Neuron (in vitro differentiated cells): ENCODE measurements around the gene NVL.

Source experiments
- H2AFZ ChIP-seq: one replicate; pipeline ENCODE4 v1.6.1; 2013; ENCODE audit warnings: low read depth, mild to moderate bottlenecking, inconsistent platforms, low read length, moderate library complexity
- H3K27me3 ChIP-seq: one replicate; pipeline ENCODE4 v1.6.1; 2013; ENCODE audit warnings: low read length; ENCODE audit not compliant: insufficient read depth
- H3K36me3 ChIP-seq: one replicate; pipeline ENCODE4 v1.6.1; 2013; ENCODE audit warnings: low read length; ENCODE audit not compliant: insufficient read depth
- H3K4me1 ChIP-seq: one replicate; pipeline ENCODE4 v1.6.1; 2013; ENCODE audit warnings: low read length; ENCODE audit not compliant: insufficient read depth
- H3K4me3 ChIP-seq: 2 replicates; pipeline ENCODE4 v1.5.1; 2013; ENCODE audit warnings: mild to moderate bottlenecking, low read length, moderate library complexity
- H3K9me3 ChIP-seq: one replicate; pipeline ENCODE4 v1.6.1; 2013; ENCODE audit warnings: low read length

NVL gene

DNA sequence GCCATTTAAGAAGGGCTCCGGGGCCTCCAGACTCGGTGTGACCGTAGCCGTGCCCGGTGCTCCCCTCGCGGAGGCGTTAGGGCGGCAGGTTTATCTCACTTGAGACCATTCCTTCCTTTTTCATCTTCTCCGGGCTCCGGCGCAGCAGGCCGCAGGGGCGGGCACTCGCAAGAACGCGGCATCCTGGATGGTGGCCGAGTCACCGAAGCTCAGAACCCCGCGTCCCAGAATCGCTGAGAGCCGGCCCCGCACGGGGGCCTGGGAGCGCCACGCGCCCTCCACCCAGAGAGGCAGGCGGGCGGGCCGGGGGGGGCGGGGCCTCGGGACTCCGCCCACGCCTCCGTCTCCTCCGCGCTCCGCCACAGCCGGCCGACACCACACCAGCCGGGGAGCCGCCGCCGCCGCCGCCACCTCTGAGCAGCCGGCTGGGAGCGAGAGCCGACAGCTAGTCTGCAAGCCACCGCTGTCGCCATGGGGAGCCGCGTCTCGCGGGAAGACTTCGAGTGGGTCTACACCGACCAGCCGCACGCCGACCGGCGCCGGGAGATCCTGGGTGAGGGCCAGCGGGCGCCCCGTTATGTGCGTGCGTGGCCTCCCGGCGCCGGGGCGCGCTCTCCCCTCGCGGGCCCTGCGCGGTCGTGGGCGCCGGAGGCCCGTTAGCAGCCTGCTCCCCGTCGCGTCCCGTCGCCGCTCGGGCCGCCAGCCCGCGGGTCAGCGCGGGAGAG, 146.9 kb downstream of the NVL start, which contains the start of gene DEGS1:
Gene DEGS1 (plus strand): TSS at position 375 of the 725 bp plus-strand sequence. CDS start 97 bp downstream, at position 472.
- Histone ChIP-seq H3K9me3 (peaks cover 2% of the 10 kb centered on the region), H3K27me3 (no peaks in the 10 kb centered on the region), H3K4me3 (peak within 1 kb of the TSS; percentile 92), H2AFZ (peak within 1 kb of the TSS; percentile 96), H3K4me1 (peaks cover 10% of the 10 kb centered on the region), H3K36me3 (peaks cover 2% of the 10 kb centered on the region)

DNA sequence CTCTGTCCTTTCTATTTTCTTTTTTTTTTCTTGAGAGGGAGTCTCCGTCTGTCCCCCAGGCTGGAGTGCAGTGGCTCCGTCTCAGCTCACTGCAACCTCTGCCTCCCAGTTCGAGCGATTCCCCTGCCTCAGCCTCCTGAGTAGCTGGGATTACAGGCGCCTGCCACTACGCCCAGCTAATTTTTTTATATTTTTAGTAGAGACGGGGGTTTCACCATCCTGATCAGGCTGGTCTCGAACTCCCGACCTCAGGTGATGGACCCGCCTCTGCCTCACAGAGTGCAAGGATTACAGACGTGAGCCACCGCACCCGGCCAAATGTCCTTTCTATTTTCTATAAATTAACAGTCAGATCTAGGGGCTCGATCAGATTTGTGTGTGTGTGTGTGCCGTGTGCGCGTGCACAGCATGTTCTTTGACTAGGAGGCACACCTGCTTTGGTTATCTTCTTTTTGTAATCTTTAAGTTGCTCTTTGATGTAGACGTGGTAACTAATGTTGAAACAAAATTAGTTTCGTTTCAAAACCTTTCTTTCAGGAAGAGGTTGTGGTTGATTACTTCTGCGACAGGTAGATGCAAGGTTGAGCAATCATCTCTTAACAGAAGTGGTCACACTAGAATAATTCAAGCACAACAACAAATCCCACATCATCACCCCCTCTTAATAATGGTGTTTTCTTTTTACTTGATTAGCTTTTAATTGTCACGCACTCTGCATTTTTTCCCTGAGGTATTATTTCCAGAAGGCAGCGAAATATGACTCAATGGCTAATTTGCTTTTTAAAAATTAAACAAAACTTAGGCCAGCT, 147.7 kb downstream of the NVL start:
- Histone ChIP-seq H3K9me3 (no peaks in the 10 kb centered on the region), H3K27me3 (no peaks in the 10 kb centered on the region), H3K4me3 (peak overlapping the region; percentile 92), H3K4me1 (peaks cover 10% of the 10 kb centered on the region), H2AFZ (peak overlapping the region; percentile 96), H3K36me3 (no peaks in the 10 kb centered on the region)

DNA sequence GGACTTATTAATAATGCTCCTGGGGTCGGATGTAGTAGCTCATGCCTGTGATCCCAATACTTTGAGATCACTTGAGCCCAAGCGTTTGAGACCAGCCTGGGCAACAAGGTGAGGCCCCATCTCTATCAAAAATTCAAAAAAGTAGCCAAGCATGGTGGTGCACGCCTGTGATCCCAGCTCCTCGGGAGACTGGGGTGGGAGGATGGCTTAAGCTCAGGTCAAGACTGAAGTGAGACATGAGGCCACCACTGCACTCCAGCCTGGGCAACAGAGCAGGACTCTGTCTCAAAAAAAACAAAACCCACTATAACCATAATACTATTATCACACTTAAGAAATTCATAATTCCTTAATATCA, 148.5 kb downstream of the NVL start:
- Histone ChIP-seq H3K27me3 (no peaks in the 10 kb centered on the region), H3K9me3 (no peaks in the 10 kb centered on the region), H3K36me3 (no peaks in the 10 kb centered on the region), H3K4me1 (peaks cover 10% of the 10 kb centered on the region), H2AFZ (no peak overlapping the region), H3K4me3 (no peak overlapping the region)

DNA sequence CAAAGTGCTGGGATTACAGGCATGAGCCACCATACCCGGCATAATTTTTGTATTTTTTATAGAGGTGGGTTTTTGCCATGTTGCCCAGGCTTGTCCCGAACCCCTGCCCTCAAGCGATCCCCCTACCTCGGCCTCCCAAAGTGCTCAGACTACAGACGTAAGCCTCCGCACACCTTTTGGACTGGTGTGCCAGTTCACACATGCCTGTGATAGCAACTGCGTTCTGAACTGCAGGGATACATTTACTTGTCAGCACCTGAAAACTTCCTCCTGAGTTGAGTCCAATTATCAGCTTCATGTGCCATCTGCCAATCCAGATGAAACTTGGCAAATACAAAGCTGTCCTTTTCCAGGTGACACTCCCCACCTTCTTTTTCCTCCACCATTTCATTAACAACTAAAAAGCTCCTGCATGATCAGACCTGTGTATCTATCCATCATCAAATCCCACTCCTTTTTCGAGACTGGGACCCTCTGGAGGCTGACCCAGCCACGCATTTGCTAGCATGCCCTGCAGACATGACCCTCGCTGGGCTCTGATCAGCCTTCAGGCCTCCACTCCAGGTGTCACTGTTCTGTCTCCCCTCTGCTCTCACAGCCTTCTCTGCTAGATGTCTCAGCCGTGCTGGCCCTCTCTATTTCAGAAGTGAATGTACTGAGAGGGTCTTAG, 149.1 kb downstream of the NVL start:
- no peaks in the 10 kb centered on the region for H3K9me3 ChIP-seq
- H3K4me1 ChIP-seq: peaks cover 10% of the 10 kb centered on the region
- no peak overlapping the region for H3K4me3 ChIP-seq
- H2AFZ ChIP-seq: no peak overlapping the region
- no peaks in the 10 kb centered on the region for H3K36me3 ChIP-seq
- H3K27me3 ChIP-seq: no peaks in the 10 kb centered on the region

- no peak overlapping the region for H3K4me3 ChIP-seq
- peaks cover 3% of the 10 kb centered on the region for H3K4me1 ChIP-seq
- H3K36me3 ChIP-seq: no peaks in the 10 kb centered on the region
- H2AFZ ChIP-seq: no peak overlapping the region
- no peaks in the 10 kb centered on the region for H3K27me3 ChIP-seq
- no peaks in the 10 kb centered on the region for H3K9me3 ChIP-seq
These were observed 151.1 kb downstream of the NVL start for GRCh38 chr1:224178894-224179293.

GRCh38 chr1:224177356-224177999, 152.5 kb downstream of the NVL start:
- no peaks in the 10 kb centered on the region for H3K36me3 ChIP-seq
- no peaks in the 10 kb centered on the region for H3K9me3 ChIP-seq

More at GRCh38 chr1:224177356-224177999, 152.5 kb downstream of the NVL start:
- H2AFZ ChIP-seq: no peak overlapping the region
- no peaks in the 10 kb centered on the region for H3K27me3 ChIP-seq
- H3K4me3 ChIP-seq: no peak overlapping the region
- peaks cover 3% of the 10 kb centered on the region for H3K4me1 ChIP-seq
